SK-N-SH treated with all-trans-retinoic acid at 6 μM for 48 hours (cell line): ENCODE results near the gene CPXM2.

Source experiments
- ATAC-seq: fragments of 200-7000 bp; cut with Tn5 transposase; 3 replicates; pipeline ENCODE4 v1.9.1; 2020; ENCODE audit warnings: mild to moderate bottlenecking, moderate library complexity
- CREB5 ChIP-seq: fragments of 250-450 bp; sonication (Bioruptor Pico); IDR thresholded peaks from 2 replicates; pipeline ENCODE4 v1.5.1; 2020; ENCODE audit warnings: low read depth, mild to moderate bottlenecking, moderate library complexity
- CSDC2 ChIP-seq: fragments of 250-450 bp; sonication (Bioruptor Pico); IDR thresholded peaks from 2 replicates; pipeline ENCODE4 v1.5.0; 2020; ENCODE audit warnings: mild to moderate bottlenecking, moderate library complexity
- CSRNP3 ChIP-seq: fragments of 250-450 bp; sonication (Bioruptor Pico); IDR thresholded peaks from 2 replicates; pipeline ENCODE4 v1.5.1; 2021; ENCODE audit warnings: mild to moderate bottlenecking, moderate library complexity
- ESRRG ChIP-seq: fragments of 250-450 bp; sonication (Bioruptor Pico); IDR thresholded peaks from 2 replicates; pipeline ENCODE4 v1.6.1; 2021; ENCODE audit warnings: mild to moderate bottlenecking
- GLIS3 ChIP-seq: fragments of 250-450 bp; sonication (Bioruptor Pico); IDR thresholded peaks from 2 replicates; pipeline ENCODE4 v1.5.0; 2020; ENCODE audit warnings: mild to moderate bottlenecking, moderate library complexity
- ISL1 ChIP-seq: fragments of 250-450 bp; sonication (Bioruptor Pico); IDR thresholded peaks from 2 replicates; pipeline ENCODE4 v2.1.2; 2022; ENCODE audit warnings: mild to moderate bottlenecking, moderate library complexity
- OSR1 ChIP-seq: fragments of 250-450 bp; sonication (Bioruptor Pico); IDR thresholded peaks from 2 replicates; pipeline ENCODE4 v1.8.0; 2022; ENCODE audit warnings: moderate library complexity, mild to moderate bottlenecking, inconsistent platforms
- PATZ1 ChIP-seq: fragments of 250-450 bp; sonication (Bioruptor Pico); IDR thresholded peaks from 2 replicates; pipeline ENCODE4 v1.8.0; 2020; ENCODE audit warnings: mild to moderate bottlenecking, moderate library complexity, borderline replicate concordance
- POU6F1 ChIP-seq: fragments of 250-450 bp; sonication (Bioruptor Pico); IDR thresholded peaks from 2 replicates; pipeline ENCODE4 v1.8.0; 2021; ENCODE audit warnings: low read depth, mild to moderate bottlenecking, moderate library complexity, borderline replicate concordance
- PPARA ChIP-seq: fragments of 250-450 bp; sonication (Bioruptor Pico); IDR thresholded peaks from 2 replicates; pipeline ENCODE4 v1.5.0; 2020; ENCODE audit warnings: mild to moderate bottlenecking, borderline replicate concordance
- RARB ChIP-seq: fragments of 250-450 bp; sonication (Bioruptor Pico); IDR thresholded peaks from 2 replicates; pipeline ENCODE4 v1.8.0; 2021; ENCODE audit warnings: mild to moderate bottlenecking, moderate library complexity
- SNAI2 ChIP-seq: fragments of 250-450 bp; sonication (Bioruptor Pico); IDR thresholded peaks from 2 replicates; pipeline ENCODE4 v1.5.0; 2020; ENCODE audit warnings: mild to moderate bottlenecking, moderate library complexity
- TCF4 ChIP-seq: fragments of 250-450 bp; sonication (Bioruptor Pico); IDR thresholded peaks from 2 replicates; pipeline ENCODE4 v1.8.0; 2021; ENCODE audit warnings: mild to moderate bottlenecking, moderate library complexity, borderline replicate concordance
- TOX ChIP-seq: fragments of 250-450 bp; sonication (Bioruptor Pico); IDR thresholded peaks from 2 replicates; pipeline ENCODE4 v1.8.0; 2021; ENCODE audit warnings: mild to moderate bottlenecking, moderate library complexity, borderline replicate concordance
- TSHZ2 ChIP-seq: fragments of 250-450 bp; sonication (Bioruptor Pico); IDR thresholded peaks from 2 replicates; pipeline ENCODE4 v1.5.0; 2020; ENCODE audit warnings: mild to moderate bottlenecking, moderate library complexity
- ZFP3 ChIP-seq: fragments of 250-450 bp; sonication (Bioruptor Pico); IDR thresholded peaks from 2 replicates; pipeline ENCODE4 v1.5.0; 2020; ENCODE audit warnings: mild to moderate bottlenecking, moderate library complexity
- ZFP30 ChIP-seq: fragments of 450-650 bp; formaldehyde crosslinking; IDR thresholded peaks from 2 replicates; pipeline ENCODE4 v1.5.0; 2022; ENCODE audit warnings: mild to moderate bottlenecking, moderate library complexity
- ZNF565 ChIP-seq: fragments of 450-650 bp; formaldehyde crosslinking; conservative IDR thresholded peaks from 2 replicates; pipeline ENCODE4 v1.5.0; 2020; ENCODE audit warnings: low read depth, mild to moderate bottlenecking, moderate library complexity
- ZNF70 ChIP-seq: fragments of 450-650 bp; formaldehyde crosslinking; IDR thresholded peaks from 2 replicates; pipeline ENCODE4 v1.5.0; 2020; ENCODE audit warnings: mild to moderate bottlenecking, moderate library complexity
- ZNF8 ChIP-seq: fragments of 450-650 bp; formaldehyde crosslinking; IDR thresholded peaks from 2 replicates; pipeline ENCODE4 v1.5.0; 2020; ENCODE audit warnings: mild to moderate bottlenecking, moderate library complexity

The CPXM2 gene

GRCh38 chr10:123863183-123863575 is 28.4 kb downstream of the CPXM2 start:
- TF ChIP-seq ISL1 (CRISPR knock-in tag) = no peak
- no peak for TF ChIP-seq PATZ1 (CRISPR knock-in tag)
- no peak for TF ChIP-seq ZNF8 (CRISPR knock-in tag)
- no peak for TF ChIP-seq OSR1 (CRISPR knock-in tag)
- TF ChIP-seq ZFP3 = no peak
- TF ChIP-seq SNAI2 = no peak
- TF ChIP-seq TSHZ2 (CRISPR knock-in tag) = no peak
- no peak for TF ChIP-seq ZNF565
- no peak for TF ChIP-seq CREB5
- no peak for TF ChIP-seq CSRNP3
- TF ChIP-seq PPARA (CRISPR knock-in tag) = no peak
- TF ChIP-seq GLIS3 (CRISPR knock-in tag) = no peak
- no peak for TF ChIP-seq ESRRG (CRISPR knock-in tag)
- TF ChIP-seq TCF4 (CRISPR knock-in tag) = no peak
- TF ChIP-seq ZFP30 (CRISPR knock-in tag) = no peak
- no peak for TF ChIP-seq RARB (CRISPR knock-in tag)
- no peak for TF ChIP-seq TOX (CRISPR knock-in tag)
- no peak for TF ChIP-seq CSDC2
- TF ChIP-seq ZNF70 (CRISPR knock-in tag) = no peak
- no peak for TF ChIP-seq POU6F1 (CRISPR knock-in tag)
- ATAC-seq = no peak

- ATAC-seq = no peak
Measured at GRCh38 chr10:123862421-123863182, 29.0 kb downstream of the CPXM2 start.

More at GRCh38 chr10:123862421-123863182, 29.0 kb downstream of the CPXM2 start:
- TF ChIP-seq GLIS3 (CRISPR knock-in tag) = no peak
- no peak for TF ChIP-seq CSRNP3
- no peak for TF ChIP-seq CREB5
